Pancreas (tissue), 10 donors: ENCODE data around the gene PITPNC1. TPM values are rescaled to one million over a fixed set of nuclear protein-coding genes. Genes with fewer than 3 reads are reported as not detected.

Experiments used
- ATAC-seq, 4 donors: fragments of 200-7000 bp; cut with Tn5 transposase; one replicate each; pipeline versions ENCODE4 v1.8.0 to v1.9.1; 2020; ENCODE audit warnings: mild to moderate bottlenecking in 4 of 4, moderate library complexity in 4 of 4
- DNase-seq, 6 donors: peaks; one replicate each; pipeline ENCODE4 v3.0.0-alpha.2; 2020
- FAIRE-seq: peaks from 2 replicates; lab custom pipeline; 2012; peaks lifted over from hg19 to GRCh38; lab: Jason Lieb, UNC
- H3K27ac ChIP-seq, 4 donors: fragments of 200-600 bp; sonication (generic); 1 replicate in 3 of 4; 2 replicates in 1 of 4; pipeline versions ENCODE4 v1.5.0 to v1.8.0; 2020
- H3K27me3 ChIP-seq, 4 donors: fragments of 200-600 bp; one replicate each; pipeline ENCODE4 v1.8.0; 2021
- H3K36me3 ChIP-seq, 3 donors: fragments of 200-600 bp; sonication (generic) in 1 of 3; one replicate each; pipeline versions ENCODE4 v1.5.0 to v1.8.0; 2020 to 2021
- H3K4me1 ChIP-seq, 3 donors: fragments of 200-600 bp; one replicate each; pipeline ENCODE4 v1.8.0; 2021
- H3K4me3 ChIP-seq, 4 donors: fragments of 200-600 bp; sonication (generic) in 2 of 4; one replicate each; pipeline versions ENCODE4 v1.5.0 to v1.8.0; 2020 to 2021
- H3K9me3 ChIP-seq, 4 donors: fragments of 200-600 bp; one replicate each; pipeline ENCODE4 v1.8.0; 2021
- WGBS, 2 donors: extraction: QIAGEN DNeasy Blood & Tissue Kit; methylation state at CpG; one replicate each; pipeline ENCODE4 v1.1.7; 2013; 5-methylcytosine and 5-hydroxymethylcytosine counted together
- intact Hi-C, 3 donors: fragments of 100-400 bp; cut with DNase I; formaldehyde crosslinking; loops; one replicate each; pipeline versions ENCODE4 v1.11.1 to v1.14.2; 2022
- polyA plus RNA-seq, 2 donors: library from polyadenylated mRNA; stranded (reverse); fragments of 200-250 nt; gene quantifications; one replicate each; pipeline ENCODE4 v1.2.3, GENCODE V29; 2013
- total RNA-seq, 6 donors: library from RNA; stranded (reverse); fragmentation: NEBNext Ultra II Directional in 4 of 6; extraction: Animal tissue kit (Norgen Biotek cat#: 25700) in 4 of 6; gene quantifications; one replicate each; pipeline versions ENCODE4 v1.2.1 to v1.2.4, GENCODE V29; 2021 to 2023
- TF ChIP-seq, protein P1 (sequence below), 4 donors: fragments of 200-600 bp; sonication (generic) in 3 of 4; IDR thresholded peaks; one replicate each; pipeline versions ENCODE4 v1.5.0 to v1.8.0; 2021; ENCODE audit warnings: antibody characterized with exemption in 4 of 4
- donor health status: healthy with polysubstance abuse.
- donor health status: DM: no; HTN: no; CAD: no; lungs with moderate emphysema.
- donor health status: DM: no; HTN: no; CAD: no.
- donor health status: control.
- donor health status: control.
- donor health status: Bipolar disorder and iron deficiency.
- donor health status: DM: yes; HTN: yes; CAD: no.
- donor health status: DM: no; HTN: no; CAD: no.
- donor health status: DM: no; HTN: no; CAD: no.
- donor health status: DM: yes; HTN: yes; CAD: no.

Gene PITPNC1
- total and polyA plus RNA-seq, 8 donors, result 9.5 to 28.8 (median 24.4) TPM

DNA sequence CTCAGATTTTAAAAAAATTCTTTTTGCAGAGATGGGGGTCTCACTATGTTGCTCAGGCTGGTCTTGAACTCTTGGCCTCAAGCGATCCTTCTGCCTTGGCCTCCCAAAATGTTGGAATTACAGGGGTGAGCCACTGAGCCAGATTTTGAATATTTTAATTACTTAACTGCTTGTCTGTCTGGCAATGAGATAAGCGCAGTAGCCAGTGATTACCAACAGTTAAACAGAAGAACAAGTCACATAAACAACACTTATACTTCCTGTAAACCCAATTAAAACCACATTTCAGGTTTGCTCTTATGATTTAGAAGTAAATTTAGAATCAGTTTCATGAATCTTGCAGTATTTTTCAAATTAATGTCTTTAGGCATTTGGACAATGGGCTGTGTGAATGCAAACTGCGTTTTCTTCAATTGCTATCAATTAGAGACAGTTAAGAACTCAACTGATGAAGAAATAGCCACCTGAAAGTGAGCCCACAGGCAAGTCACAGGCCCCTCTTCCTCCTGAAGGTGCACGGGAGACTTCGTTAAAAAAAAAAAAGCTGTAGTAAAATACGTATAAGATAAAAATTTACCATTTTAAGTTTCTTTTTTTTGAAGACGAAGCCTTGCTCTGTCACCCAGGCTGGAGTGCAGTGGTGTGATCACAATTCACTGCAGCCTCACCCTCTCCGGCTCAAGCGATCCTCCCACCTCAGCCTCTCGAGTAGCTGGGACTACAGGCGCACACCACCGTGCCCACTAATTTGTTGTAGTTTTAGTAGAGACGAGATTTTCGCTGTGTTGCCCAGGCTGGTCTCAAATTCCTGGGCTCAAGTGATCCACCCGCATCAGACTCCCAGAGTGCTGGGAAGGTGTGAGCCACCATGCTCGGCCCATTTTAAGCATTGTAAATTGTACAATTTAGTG lies 73.0 kb downstream of the PITPNC1 start:
- TF ChIP-seq, protein P1, sequence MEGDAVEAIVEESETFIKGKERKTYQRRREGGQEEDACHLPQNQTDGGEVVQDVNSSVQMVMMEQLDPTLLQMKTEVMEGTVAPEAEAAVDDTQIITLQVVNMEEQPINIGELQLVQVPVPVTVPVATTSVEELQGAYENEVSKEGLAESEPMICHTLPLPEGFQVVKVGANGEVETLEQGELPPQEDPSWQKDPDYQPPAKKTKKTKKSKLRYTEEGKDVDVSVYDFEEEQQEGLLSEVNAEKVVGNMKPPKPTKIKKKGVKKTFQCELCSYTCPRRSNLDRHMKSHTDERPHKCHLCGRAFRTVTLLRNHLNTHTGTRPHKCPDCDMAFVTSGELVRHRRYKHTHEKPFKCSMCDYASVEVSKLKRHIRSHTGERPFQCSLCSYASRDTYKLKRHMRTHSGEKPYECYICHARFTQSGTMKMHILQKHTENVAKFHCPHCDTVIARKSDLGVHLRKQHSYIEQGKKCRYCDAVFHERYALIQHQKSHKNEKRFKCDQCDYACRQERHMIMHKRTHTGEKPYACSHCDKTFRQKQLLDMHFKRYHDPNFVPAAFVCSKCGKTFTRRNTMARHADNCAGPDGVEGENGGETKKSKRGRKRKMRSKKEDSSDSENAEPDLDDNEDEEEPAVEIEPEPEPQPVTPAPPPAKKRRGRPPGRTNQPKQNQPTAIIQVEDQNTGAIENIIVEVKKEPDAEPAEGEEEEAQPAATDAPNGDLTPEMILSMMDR (IDR thresholded peaks at IDR 0.05), result no peak
- no peak for FAIRE-seq
- Histone ChIP-seq H3K4me3 (no peak overlapping the region), H3K4me1 (no peaks in the 10 kb centered on the region), H3K36me3 (no peaks in the 10 kb centered on the region), H3K9me3 (no peaks in the 10 kb centered on the region), H3K27me3 (no peaks in the 10 kb centered on the region), H3K27ac (no peak overlapping the region)
- WGBS, 2 donors, result 95 to 98% methylated on average over 16 of the region's 16 CpGs
- intact Hi-C loops, result no loop called here
- DNase-seq, result no peak
- no peak for ATAC-seq

DNA sequence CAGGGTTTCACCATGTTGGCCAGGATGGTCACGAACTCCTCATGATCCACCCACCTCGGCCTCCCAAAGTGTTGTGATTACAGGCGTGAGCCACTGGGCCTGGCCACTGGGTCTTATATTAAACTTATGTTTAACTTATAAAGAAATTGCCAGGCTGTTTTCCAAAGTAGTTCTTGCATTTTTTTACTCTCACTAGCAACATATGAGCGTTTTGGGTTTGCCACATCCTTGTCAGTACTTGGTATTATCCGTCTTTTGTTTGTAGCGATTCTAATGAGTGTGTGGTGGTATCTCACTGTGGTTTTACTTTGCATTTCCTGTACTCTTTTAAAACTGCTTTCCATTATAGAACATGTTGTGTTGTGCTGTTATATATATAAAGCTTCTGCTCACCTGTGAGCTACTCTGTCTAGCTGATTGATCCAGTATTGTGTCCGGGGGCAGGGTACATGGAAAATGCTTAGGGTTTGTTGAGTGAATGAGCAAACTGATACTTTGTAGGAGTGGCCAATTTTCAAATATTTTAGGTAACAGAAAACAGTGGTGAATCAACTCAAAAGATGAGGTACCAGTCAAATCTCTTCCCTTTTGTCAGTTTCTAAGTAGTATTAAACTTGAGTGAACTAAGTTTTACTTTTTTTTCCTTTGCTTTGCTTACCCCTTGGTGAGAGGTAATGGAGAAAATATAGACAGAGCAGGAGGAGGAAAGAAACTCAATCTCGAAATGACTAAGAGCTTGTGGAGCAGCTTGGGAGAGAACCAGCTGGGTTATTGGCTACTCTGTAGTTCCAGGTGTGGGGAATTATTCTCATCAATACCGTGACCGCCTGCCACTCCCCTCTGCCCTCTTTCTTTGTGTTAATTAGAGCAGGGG lies 75.8 kb downstream of the PITPNC1 start:
- Histone ChIP-seq H3K4me1 (no peaks in the 10 kb centered on the region), H3K4me3 (no peak overlapping the region), H3K27ac (peak overlapping the region in 1 of 4 donors; percentile 13), H3K27me3 (no peaks in the 10 kb centered on the region), H3K36me3 (no peaks in the 10 kb centered on the region), H3K9me3 (no peaks in the 10 kb centered on the region)
- FAIRE-seq, result no peak
- WGBS, 2 donors, result 76 to 82% methylated on average over 10 of the region's 10 CpGs
- peak in 1 of 6 donors; percentile 25 for DNase-seq
- intact Hi-C loops, result no loop called here
- peak; percentile 62 to 73 (median 64) for ATAC-seq
- TF ChIP-seq, protein P1 (IDR thresholded peaks at IDR 0.05), result no peak

DNA sequence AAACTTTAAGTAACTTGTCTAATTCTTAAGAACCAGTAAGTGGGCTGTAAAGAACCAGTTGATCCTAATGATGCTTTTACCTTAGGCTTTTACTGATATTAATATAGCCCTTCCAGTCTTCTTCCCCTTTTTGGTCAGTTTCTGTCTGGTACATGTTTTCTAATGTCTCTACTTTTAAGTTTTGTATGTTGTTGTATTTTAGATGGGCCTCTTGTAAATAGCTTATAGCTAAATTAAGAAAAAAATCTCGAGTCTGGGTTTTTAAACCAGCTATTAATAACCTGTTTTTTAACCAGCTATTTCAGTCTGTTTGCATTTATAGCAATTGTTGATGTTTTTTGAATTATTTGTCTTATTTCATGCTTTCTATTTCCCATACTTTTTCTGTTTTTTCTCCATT lies 79.0 kb downstream of the PITPNC1 start:
- no peak overlapping the region for H3K27ac ChIP-seq
- H3K27me3 ChIP-seq, result no peaks in the 10 kb centered on the region
- H3K4me1 ChIP-seq, result no peaks in the 10 kb centered on the region
- intact Hi-C loops, result no loop called here
- no peak for DNase-seq
- FAIRE-seq, result no peak
- no peaks in the 10 kb centered on the region for H3K9me3 ChIP-seq
- ATAC-seq, result no peak
- no peak overlapping the region for H3K4me3 ChIP-seq
- WGBS, 2 donors, result 61 to 62% methylated on average over 1 of the region's 1 CpG
- no peaks in the 10 kb centered on the region for H3K36me3 ChIP-seq
- TF ChIP-seq, protein P1 (IDR thresholded peaks at IDR 0.05), result no peak

DNA sequence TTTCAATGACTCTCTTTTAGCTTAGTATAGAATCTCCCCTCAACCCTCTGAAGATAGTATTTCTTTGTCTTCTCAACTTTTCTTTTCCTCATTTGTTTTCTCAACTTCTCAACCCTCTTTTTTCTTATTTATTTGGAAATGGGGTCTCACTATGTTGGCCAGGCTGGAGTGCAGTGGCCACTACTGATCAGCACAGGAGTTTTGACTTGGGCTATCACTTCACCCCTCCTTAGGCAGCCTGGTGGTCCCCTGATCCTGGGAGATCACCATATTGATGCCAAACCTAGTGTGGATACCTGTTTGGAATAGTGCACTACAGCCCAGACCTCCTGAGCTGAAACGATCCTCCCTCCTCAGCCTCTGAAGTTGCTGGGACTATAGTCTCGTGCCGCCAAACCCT lies 79.8 kb downstream of the PITPNC1 start:
- Histone ChIP-seq H3K27me3 (no peaks in the 10 kb centered on the region), H3K4me1 (no peaks in the 10 kb centered on the region), H3K36me3 (no peaks in the 10 kb centered on the region), H3K4me3 (no peak overlapping the region), H3K27ac (no peak overlapping the region), H3K9me3 (no peaks in the 10 kb centered on the region)
- intact Hi-C loops, result no loop called here
- TF ChIP-seq, protein P1 (IDR thresholded peaks at IDR 0.05), result no peak
- DNase-seq (no peak), FAIRE-seq (no peak), ATAC-seq (no peak)
- WGBS, 2 donors, result 98% methylated on average over 3 of the region's 3 CpGs
